ENCODE data around the gene SH3GL1. TPM values are rescaled to one million over a fixed set of nuclear protein-coding genes. Genes with fewer than 3 reads are reported as not detected.

Gene SH3GL1
- total and polyA plus RNA-seq, 12 donors = 20.9 to 112 (median 87.4) TPM

DNA sequence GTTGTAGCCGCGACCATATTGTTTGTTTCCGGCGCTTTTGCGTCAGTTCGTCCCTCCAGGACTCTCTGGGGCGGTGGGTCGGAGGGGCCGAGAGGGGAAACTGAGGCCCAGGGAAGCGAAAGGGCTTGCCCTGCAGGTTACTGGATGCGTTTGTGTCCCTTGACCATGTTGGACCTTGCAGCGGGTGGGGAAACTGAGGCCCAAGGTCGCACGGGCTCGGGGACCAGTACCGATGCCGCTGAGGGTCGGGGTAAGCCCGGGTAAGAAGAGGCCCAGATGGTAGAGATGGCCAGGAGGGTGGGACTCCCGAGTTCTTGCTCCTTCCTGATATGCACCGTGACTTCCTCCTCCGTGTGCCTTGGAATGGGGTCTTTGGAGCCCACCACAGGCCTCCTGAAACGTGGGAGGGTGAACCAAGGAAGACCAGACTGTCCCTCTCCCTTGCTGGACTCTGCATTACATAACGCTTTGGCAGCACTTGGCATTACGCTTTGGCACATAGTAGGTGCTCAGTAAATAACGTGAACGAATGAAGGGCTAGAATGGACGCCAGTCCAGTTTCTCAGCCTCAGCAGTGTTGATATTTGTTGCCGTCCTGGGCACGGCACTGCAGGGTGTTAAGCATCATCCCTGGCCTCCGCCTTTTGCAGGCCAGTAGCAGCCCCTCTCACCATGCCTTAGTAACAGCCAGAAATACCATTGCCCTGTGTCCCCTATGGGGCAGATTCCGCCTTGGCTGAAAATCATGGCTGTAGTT is 2.8 kb upstream of the SH3GL1 start:
- H3K27me3 ChIP-seq = no peaks in the 10 kb centered on the region
- intact Hi-C loops (cut with DNase I) = loop anchor here in 1 of 2 donors (10.0 kb wide), 1 partner anchor 52 kb away; the partner anchor contains the start of gene UBXN6
- DNase-seq = peak in 2 of 7 donors; percentile 42 to 52
- WGBS, 4 donors = 10 to 17% (median 14%) methylated on average over 16 to 32 of the region's 32 CpGs
- H3K36me3 ChIP-seq (replicated peaks in 1 of 2) = no peaks in the 10 kb centered on the region
- TF ChIP-seq POLR2A (IDR thresholded peaks at IDR 0.05) = no peak
- TF ChIP-seq, protein P1, sequence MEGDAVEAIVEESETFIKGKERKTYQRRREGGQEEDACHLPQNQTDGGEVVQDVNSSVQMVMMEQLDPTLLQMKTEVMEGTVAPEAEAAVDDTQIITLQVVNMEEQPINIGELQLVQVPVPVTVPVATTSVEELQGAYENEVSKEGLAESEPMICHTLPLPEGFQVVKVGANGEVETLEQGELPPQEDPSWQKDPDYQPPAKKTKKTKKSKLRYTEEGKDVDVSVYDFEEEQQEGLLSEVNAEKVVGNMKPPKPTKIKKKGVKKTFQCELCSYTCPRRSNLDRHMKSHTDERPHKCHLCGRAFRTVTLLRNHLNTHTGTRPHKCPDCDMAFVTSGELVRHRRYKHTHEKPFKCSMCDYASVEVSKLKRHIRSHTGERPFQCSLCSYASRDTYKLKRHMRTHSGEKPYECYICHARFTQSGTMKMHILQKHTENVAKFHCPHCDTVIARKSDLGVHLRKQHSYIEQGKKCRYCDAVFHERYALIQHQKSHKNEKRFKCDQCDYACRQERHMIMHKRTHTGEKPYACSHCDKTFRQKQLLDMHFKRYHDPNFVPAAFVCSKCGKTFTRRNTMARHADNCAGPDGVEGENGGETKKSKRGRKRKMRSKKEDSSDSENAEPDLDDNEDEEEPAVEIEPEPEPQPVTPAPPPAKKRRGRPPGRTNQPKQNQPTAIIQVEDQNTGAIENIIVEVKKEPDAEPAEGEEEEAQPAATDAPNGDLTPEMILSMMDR (IDR thresholded peaks at IDR 0.05) = no peak
- peak overlapping the region in 3 of 4 donors; percentile 52 to 83 (median 53) for H3K4me3 ChIP-seq
- H3K9me3 ChIP-seq (replicated peaks in 1 of 3) = no peaks in the 10 kb centered on the region
- H3K4me1 ChIP-seq (replicated peaks in 1 of 2) = peaks cover 18 to 24% of the 10 kb centered on the region in 2 donors
- H3K27ac ChIP-seq = peak overlapping the region in 3 of 5 donors; percentile 56 to 77 (median 73)

DNA sequence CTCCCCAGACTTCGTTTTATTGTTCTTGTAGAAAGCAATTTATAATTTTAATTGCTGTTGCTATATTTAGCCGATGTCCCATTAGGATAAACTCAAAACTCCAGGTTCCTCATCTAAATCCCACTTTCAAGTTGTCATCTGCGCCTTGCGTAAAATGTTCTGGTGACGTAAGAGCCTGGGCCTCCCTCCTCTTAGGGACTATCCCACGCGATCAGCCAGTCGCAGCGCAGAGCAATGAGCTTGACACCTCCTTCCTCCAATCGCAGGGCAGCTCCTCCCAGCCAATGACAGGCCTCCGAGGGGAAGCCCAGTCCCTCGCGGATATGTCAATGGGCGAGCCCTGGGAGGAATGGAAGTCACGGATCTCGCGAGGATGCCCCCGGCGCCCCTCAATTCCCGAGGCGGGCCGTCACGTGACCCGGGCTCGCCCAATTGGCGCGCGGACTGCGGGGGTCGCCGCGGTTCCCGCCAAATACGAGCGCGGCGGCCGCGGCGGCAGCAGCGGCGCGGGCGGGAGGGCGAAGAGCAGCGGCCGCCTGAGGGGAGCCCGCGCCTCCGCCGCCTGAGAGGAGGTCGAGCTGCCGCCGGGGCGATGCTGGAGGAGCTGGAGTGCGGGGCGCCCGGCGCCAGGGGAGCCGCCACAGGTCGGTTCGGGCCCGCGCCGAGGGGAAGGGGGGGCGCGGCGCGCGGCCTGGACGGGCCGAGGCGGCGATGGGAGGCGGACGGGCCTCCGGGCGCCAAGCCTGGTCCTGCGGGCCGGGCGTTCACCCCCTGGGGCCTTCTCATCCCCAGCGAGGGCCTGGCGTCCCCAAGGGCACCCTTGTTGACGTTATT is 2.0 kb upstream of the SH3GL1 start, which contains the start of gene CHAF1A:
CHAF1A (plus strand) TSS at position 470 of the 834 bp plus-strand sequence; CDS start at position 593, 123 bp downstream.
- intact Hi-C loops (cut with DNase I) = loop anchor here in 1 of 2 donors (10.0 kb wide), 1 partner anchor 52 kb away; the partner anchor contains the start of gene UBXN6
- Histone ChIP-seq H3K4me1 (replicated peaks in 1 of 2) (peaks cover 22 to 32% of the 10 kb centered on the region in 2 donors), H3K36me3 (replicated peaks in 1 of 2) (no peaks in the 10 kb centered on the region), H3K4me3 (peak within 1 kb of the TSS in 3 of 4 donors; percentile 52 to 83 (median 53)), H3K9me3 (replicated peaks in 1 of 3) (no peaks in the 10 kb centered on the region), H3K27me3 (no peaks in the 10 kb centered on the region), H3K27ac (peak within 1 kb of the TSS; percentile 55 to 92 (median 87))
- DNase-seq = peak; percentile 100
- TF ChIP-seq POLR2A (IDR thresholded peaks at IDR 0.05) = peak in 1 of 2 donors; percentile 68
- TF ChIP-seq, protein P1 (IDR thresholded peaks at IDR 0.05) = no peak
- WGBS, 4 donors = 0 to 1% (median 1%) methylated on average over 15 to 84 of the region's 84 CpGs

DNA sequence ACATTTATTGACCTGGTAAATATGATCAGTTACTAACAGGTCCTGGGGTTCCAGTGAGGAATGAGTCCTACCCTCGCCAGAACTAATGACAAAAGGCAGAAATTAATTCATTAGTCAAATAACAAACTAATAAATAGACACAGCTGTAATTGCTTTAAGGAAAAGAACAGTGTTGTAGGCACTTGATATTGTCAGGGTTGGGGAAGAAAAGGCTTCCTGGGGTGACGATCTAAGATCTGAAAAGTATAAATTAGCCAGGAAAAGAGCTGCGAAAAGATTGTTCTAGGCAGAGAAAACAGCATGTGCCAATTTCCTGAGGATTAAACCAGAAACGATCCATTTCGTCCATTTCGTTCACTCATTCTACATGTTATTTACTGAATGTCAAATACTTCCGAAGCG is 1.4 kb upstream of the SH3GL1 start:
- intact Hi-C loops (cut with DNase I) = loop anchor here in 1 of 2 donors (10.0 kb wide), 1 partner anchor 53 kb away; the partner anchor contains the start of gene UBXN6
- WGBS, 4 donors = 0 to 4% (median 2%) methylated on average over 8 of the region's 8 CpGs
- TF ChIP-seq, protein P1 (IDR thresholded peaks at IDR 0.05) = no peak
- no peak for TF ChIP-seq POLR2A (IDR thresholded peaks at IDR 0.05)
- Histone ChIP-seq H3K27me3 (no peaks in the 10 kb centered on the region), H3K36me3 (replicated peaks in 1 of 2) (no peaks in the 10 kb centered on the region), H3K4me1 (replicated peaks in 1 of 2) (peaks cover 28 to 38% of the 10 kb centered on the region in 2 donors), H3K27ac (peak overlapping the region; percentile 55 to 92 (median 87)), H3K9me3 (replicated peaks in 1 of 3) (no peaks in the 10 kb centered on the region), H3K4me3 (peak overlapping the region in 1 of 4 donors; percentile 34)
- DNase-seq = no peak

DNA sequence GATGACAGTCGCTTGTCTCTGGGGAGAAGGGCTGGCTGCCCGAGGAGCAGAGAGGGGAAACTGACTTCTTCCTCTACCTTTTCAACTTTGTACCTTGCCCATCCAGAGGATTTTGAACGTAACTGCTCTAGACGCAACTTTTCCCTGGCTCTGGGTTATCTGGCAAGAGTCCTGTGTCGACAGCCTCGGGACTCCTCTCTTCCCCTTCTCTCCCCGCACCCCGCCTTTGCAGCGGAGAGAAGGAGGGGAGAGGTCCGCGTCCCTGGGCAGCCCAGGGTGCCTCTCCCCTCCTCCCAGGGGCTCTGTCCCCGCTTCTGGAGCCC is 574 bp downstream of the SH3GL1 start:
- Histone ChIP-seq H3K27ac (peak overlapping the region; percentile 64 to 99 (median 89)), H3K4me3 (peak overlapping the region; percentile 78 to 94 (median 85)), H3K9me3 (replicated peaks in 1 of 3) (no peaks in the 10 kb centered on the region), H3K36me3 (replicated peaks in 1 of 2) (peaks cover 0 to 13% of the 10 kb centered on the region in 2 donors), H3K4me1 (replicated peaks in 1 of 2) (peaks cover 36 to 57% of the 10 kb centered on the region in 2 donors), H3K27me3 (no peaks in the 10 kb centered on the region)
- intact Hi-C loops (cut with DNase I) = loop anchor here (5.0 to 10.0 kb wide), 3 partner anchors 37 to 55 kb away; partner anchors contain the start of genes MPND (in 1 of the 2) and UBXN6 (in 1 of the 2)
- peak in 4 of 7 donors; percentile 48 to 60 (median 48) for DNase-seq
- no peak for TF ChIP-seq POLR2A (IDR thresholded peaks at IDR 0.05)
- TF ChIP-seq, protein P1 (IDR thresholded peaks at IDR 0.05) = no peak
- 0 to 1% (median 0%) methylated on average over 9 to 11 of the region's 12 CpGs for WGBS, 4 donors
